Activated naive CD4-positive, alpha-beta T cell treated with anti-CD3 and anti-CD28 coated beads for 36 hours (primary cell): Measurements from ENCODE around the gene RHBDD1. TPM values are rescaled to one million over a fixed set of nuclear protein-coding genes. Genes with fewer than 3 reads are reported as not detected.

Source experiments
- CTCF ChIA-PET: fragments of 350-600 bp; sonication (Branson Sonifier 250); formaldehyde crosslinking; loops from one replicate; lab custom pipeline; 2021; ENCODE audit warnings: antibody characterized with exemption; lab: Charles Lee
- DNase-seq: peaks from one replicate; pipeline ENCODE4 v3.0.0-alpha.2; 2020
- H3K27ac Mint-ChIP-seq: one replicate; pipeline ENCODE4 v1.8.0; 2021; ENCODE audit warnings: mild to moderate bottlenecking, mixed read lengths
- H3K27me3 Mint-ChIP-seq: one replicate; pipeline ENCODE4 v1.8.0; 2021; ENCODE audit warnings: low read depth, mixed read lengths
- H3K36me3 Mint-ChIP-seq: one replicate; pipeline ENCODE4 v1.8.0; 2021; ENCODE audit warnings: low read depth, mixed read lengths
- H3K4me1 Mint-ChIP-seq: one replicate; pipeline ENCODE4 v1.8.0; 2021; ENCODE audit warnings: low read depth, mixed read lengths
- H3K4me3 Mint-ChIP-seq: one replicate; pipeline ENCODE4 v1.8.0; 2021; ENCODE audit warnings: mild to moderate bottlenecking, moderate library complexity, mixed read lengths
- H3K9me3 Mint-ChIP-seq: one replicate; pipeline ENCODE4 v1.8.0; 2021; ENCODE audit warnings: mixed read lengths
- intact Hi-C: fragments of 100-400 bp; cut with micrococcal nuclease; formaldehyde crosslinking; loops from one replicate; pipeline ENCODE4 v1.15.1; 2023
- total RNA-seq, 2 experiments: library from RNA; stranded (reverse); gene quantifications; one replicate each; pipeline ENCODE4 v1.2.3, GENCODE V29; 2021

RHBDD1 gene
- total RNA-seq, 2 experiments from 2014 or later = 42.6 to 43.3 TPM

- H3K27ac Mint-ChIP-seq = no peak overlapping the region
- no peak overlapping the region for H3K4me3 Mint-ChIP-seq
- H3K27me3 Mint-ChIP-seq = no peaks in the 10 kb centered on the region
- CTCF ChIA-PET = interaction anchor here (1.0 kb wide), 1 partner anchor 8 kb away, joined by 3 read pairs; no protein-coding TSS in a partner anchor
- peaks cover 34% of the 10 kb centered on the region for H3K4me1 Mint-ChIP-seq
- H3K36me3 Mint-ChIP-seq = peaks cover 8% of the 10 kb centered on the region
- intact Hi-C loops = loop anchor here (5.0 kb wide), 2 partner anchors 668 to 1867 kb away; no protein-coding TSS in a partner anchor
- no peaks in the 10 kb centered on the region for H3K9me3 Mint-ChIP-seq
- no peak for DNase-seq
These were observed 41.1 kb upstream of the RHBDD1 start for GRCh38 chr2:226794751-226795171.

- no peaks in the 10 kb centered on the region for H3K9me3 Mint-ChIP-seq
- peaks cover 8% of the 10 kb centered on the region for H3K36me3 Mint-ChIP-seq
- peaks cover 32% of the 10 kb centered on the region for H3K4me1 Mint-ChIP-seq
- no peak overlapping the region for H3K4me3 Mint-ChIP-seq
- intact Hi-C loops = no loop called here
- H3K27ac Mint-ChIP-seq = no peak overlapping the region
- CTCF ChIA-PET = no interaction called here
- H3K27me3 Mint-ChIP-seq = no peaks in the 10 kb centered on the region
- DNase-seq = no peak
These were observed 40.4 kb upstream of the RHBDD1 start for GRCh38 chr2:226795281-226796011.

- no peak overlapping the region for H3K27ac Mint-ChIP-seq
- no peaks in the 10 kb centered on the region for H3K27me3 Mint-ChIP-seq
- H3K4me3 Mint-ChIP-seq = no peak overlapping the region
- no peaks in the 10 kb centered on the region for H3K9me3 Mint-ChIP-seq
- peaks cover 8% of the 10 kb centered on the region for H3K36me3 Mint-ChIP-seq
- peaks cover 33% of the 10 kb centered on the region for H3K4me1 Mint-ChIP-seq
- no peak for DNase-seq
- intact Hi-C loops = no loop called here
- CTCF ChIA-PET = interaction anchor here (0.6 kb wide), 1 partner anchor 11 kb away, joined by 3 read pairs; no protein-coding TSS in a partner anchor
These were observed 39.6 kb upstream of the RHBDD1 start for GRCh38 chr2:226796012-226796839.

GRCh38 chr2:226796840-226797288 is 39.0 kb upstream of the RHBDD1 start:
- Mint-ChIP-seq H3K27ac (no peak overlapping the region), H3K4me3 (no peak overlapping the region), H3K27me3 (no peaks in the 10 kb centered on the region), H3K9me3 (no peaks in the 10 kb centered on the region), H3K36me3 (peaks cover 8% of the 10 kb centered on the region), H3K4me1 (peaks cover 37% of the 10 kb centered on the region)
- DNase-seq = peak; percentile 17
- intact Hi-C loops = no loop called here
- CTCF ChIA-PET = no interaction called here

- Mint-ChIP-seq H3K36me3 (peaks cover 8% of the 10 kb centered on the region), H3K27me3 (no peaks in the 10 kb centered on the region), H3K4me3 (peak overlapping the region; percentile 83), H3K9me3 (no peaks in the 10 kb centered on the region), H3K27ac (no peak overlapping the region), H3K4me1 (peaks cover 34% of the 10 kb centered on the region)
- CTCF ChIA-PET = interaction anchor here (0.8 to 1.0 kb wide), 2 partner anchors 10 to 73 kb away, joined by 3 to 5 read pairs; no protein-coding TSS in a partner anchor
- no peak for DNase-seq
- intact Hi-C loops = no loop called here
These were observed 38.4 kb upstream of the RHBDD1 start for GRCh38 chr2:226797289-226797988.

- intact Hi-C loops = loop anchor here (2.0 kb wide), 2 partner anchors 63 to 145 kb away; no protein-coding TSS in a partner anchor
- Mint-ChIP-seq H3K27me3 (no peaks in the 10 kb centered on the region), H3K36me3 (peaks cover 8% of the 10 kb centered on the region), H3K4me3 (peak overlapping the region; percentile 83), H3K4me1 (peaks cover 31% of the 10 kb centered on the region), H3K9me3 (no peaks in the 10 kb centered on the region), H3K27ac (no peak overlapping the region)
- CTCF ChIA-PET = interaction anchor here (0.6 to 1.6 kb wide), 5 partner anchors 11 to 909 kb away, joined by 3 to 5 read pairs (median 3); no protein-coding TSS in a partner anchor
- DNase-seq = no peak
These were observed 37.8 kb upstream of the RHBDD1 start for GRCh38 chr2:226797989-226798421.

GRCh38 chr2:226798422-226799210 is 37.2 kb upstream of the RHBDD1 start:
- CTCF ChIA-PET = interaction anchor here (0.6 to 1.6 kb wide), 5 partner anchors 12 to 910 kb away, joined by 3 to 5 read pairs (median 3); no protein-coding TSS in a partner anchor
- Mint-ChIP-seq H3K9me3 (no peaks in the 10 kb centered on the region), H3K4me1 (peaks cover 28% of the 10 kb centered on the region), H3K36me3 (peaks cover 8% of the 10 kb centered on the region), H3K4me3 (peak overlapping the region; percentile 83), H3K27ac (no peak overlapping the region), H3K27me3 (no peaks in the 10 kb centered on the region)
- intact Hi-C loops = loop anchor here (1.0 to 2.0 kb wide), 3 partner anchors 7 to 146 kb away; no protein-coding TSS in a partner anchor
- peak; percentile 48 for DNase-seq

- H3K9me3 Mint-ChIP-seq = no peaks in the 10 kb centered on the region
- intact Hi-C loops = loop anchor here (1.0 to 2.0 kb wide), 3 partner anchors 8 to 147 kb away; no protein-coding TSS in a partner anchor
- H3K27me3 Mint-ChIP-seq = peaks cover 2% of the 10 kb centered on the region
- H3K4me3 Mint-ChIP-seq = peak within 1 kb of the TSS; percentile 83
- CTCF ChIA-PET = interaction anchor here (0.6 to 2.3 kb wide), 8 partner anchors 8 to 1847 kb away, joined by 3 to 6 read pairs (median 3); no protein-coding TSS in a partner anchor
- H3K4me1 Mint-ChIP-seq = peaks cover 22% of the 10 kb centered on the region
- DNase-seq = peak; percentile 53
- H3K36me3 Mint-ChIP-seq = peaks cover 8% of the 10 kb centered on the region
- H3K27ac Mint-ChIP-seq = peak within 1 kb of the TSS; percentile 44
These were observed 36.5 kb upstream of the RHBDD1 start, which contains the start of gene IRS1 for GRCh38 chr2:226799211-226799975. Gene IRS1, minus strand, starts transcription at chr2:226799820. Its CDS starts 1,082 bp downstream, at chr2:226798738.

GRCh38 chr2:226799976-226800940 is 35.6 kb upstream of the RHBDD1 start:
- peaks cover 4% of the 10 kb centered on the region for H3K27me3 Mint-ChIP-seq
- intact Hi-C loops = loop anchor here (1.0 to 5.0 kb wide), 6 partner anchors 9 to 437 kb away; no protein-coding TSS in a partner anchor
- peaks cover 17% of the 10 kb centered on the region for H3K4me1 Mint-ChIP-seq
- CTCF ChIA-PET = interaction anchor here (0.6 to 2.3 kb wide), 8 partner anchors 9 to 1848 kb away, joined by 3 to 6 read pairs (median 3); no protein-coding TSS in a partner anchor
- DNase-seq = peak; percentile 68
- peak overlapping the region; percentile 83 for H3K4me3 Mint-ChIP-seq
- no peaks in the 10 kb centered on the region for H3K9me3 Mint-ChIP-seq
- H3K27ac Mint-ChIP-seq = peak overlapping the region; percentile 44
- peaks cover 8% of the 10 kb centered on the region for H3K36me3 Mint-ChIP-seq
